ENCODE data around the gene CCDC138.

Gene CCDC138

DNA sequence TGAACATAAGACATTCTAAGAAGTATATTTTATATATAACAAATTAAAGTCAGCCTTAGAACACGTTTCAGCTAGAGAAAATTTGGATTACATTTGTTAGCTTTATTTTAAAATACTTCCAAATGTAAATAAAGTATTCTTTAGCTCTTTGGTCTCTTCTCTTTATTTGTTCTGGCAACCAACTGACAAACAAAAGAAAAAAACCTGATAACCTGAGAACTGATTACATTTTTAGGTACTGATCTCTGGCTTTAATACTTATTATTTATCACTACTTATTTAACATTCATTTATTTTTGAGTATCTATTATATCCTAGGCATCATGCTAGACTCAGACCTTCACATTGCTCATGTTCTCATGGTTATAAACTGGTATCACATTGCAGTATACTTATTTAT, 18.5 kb downstream of the CCDC138 start:
- Histone ChIP-seq H3K4me3 (ENCODE audit: low read length in 2 of 2) (no peak overlapping the region), H3K9me3 (ENCODE audit: control insufficient read depth in 2 of 2, low read length in 2 of 2) (no peaks in the 10 kb centered on the region), H3K27me3 (ENCODE audit: control insufficient read depth in 1 of 2, insufficient read depth in 2 of 2, low read length in 2 of 2) (no peaks in the 10 kb centered on the region), H3K27ac (ENCODE audit: low read length) (no peak overlapping the region), H3K4me1 (ENCODE audit: control insufficient read depth, insufficient read depth, low read length) (no peaks in the 10 kb centered on the region), H3K9ac (ENCODE audit: low read length in 2 of 2) (no peak overlapping the region), H3K36me3 (ENCODE audit: control insufficient read depth in 2 of 2, insufficient read depth in 2 of 2, low read length in 2 of 2) (peaks cover 0 to 3% of the 10 kb centered on the region in 2 donors)

DNA sequence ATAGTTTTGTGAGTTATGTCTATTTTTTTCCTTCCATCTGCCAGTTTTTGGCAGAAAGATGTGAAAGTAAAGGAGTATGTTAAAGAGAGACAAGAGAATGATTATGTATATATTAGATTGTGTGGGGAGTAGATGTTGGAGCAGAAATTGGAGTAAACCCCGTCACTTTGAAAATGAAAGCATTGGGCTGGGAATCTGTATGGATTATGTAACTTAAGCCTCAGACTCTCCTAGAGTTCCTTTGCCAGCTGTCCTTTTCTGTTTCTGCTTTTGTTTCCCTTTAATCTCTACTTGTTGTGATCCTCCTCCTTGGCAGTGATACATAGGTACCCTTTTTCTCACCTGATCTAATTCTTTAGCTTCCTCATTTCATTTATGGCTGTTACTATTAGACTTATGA, 19.2 kb downstream of the CCDC138 start:
- peaks cover 0 to 3% of the 10 kb centered on the region in 2 donors for H3K36me3 ChIP-seq (ENCODE audit: control insufficient read depth in 2 of 2, insufficient read depth in 2 of 2, low read length in 2 of 2)
- no peaks in the 10 kb centered on the region for H3K27me3 ChIP-seq (ENCODE audit: control insufficient read depth in 1 of 2, insufficient read depth in 2 of 2, low read length in 2 of 2)
- no peak overlapping the region for H3K9ac ChIP-seq (ENCODE audit: low read length in 2 of 2)
- no peak overlapping the region for H3K4me3 ChIP-seq (ENCODE audit: low read length in 2 of 2)
- no peaks in the 10 kb centered on the region for H3K4me1 ChIP-seq (ENCODE audit: control insufficient read depth, insufficient read depth, low read length)
- no peak overlapping the region for H3K27ac ChIP-seq (ENCODE audit: low read length)
- H3K9me3 ChIP-seq (ENCODE audit: control insufficient read depth in 2 of 2, low read length in 2 of 2): no peaks in the 10 kb centered on the region

GRCh38 chr2:108806371-108807113, 20.0 kb downstream of the CCDC138 start:
- H3K4me3 ChIP-seq (ENCODE audit: low read length in 2 of 2): no peak overlapping the region
- no peak overlapping the region for H3K27ac ChIP-seq (ENCODE audit: low read length)
- no peak overlapping the region for H3K9ac ChIP-seq (ENCODE audit: low read length in 2 of 2)
- no peaks in the 10 kb centered on the region for H3K27me3 ChIP-seq (ENCODE audit: control insufficient read depth in 1 of 2, insufficient read depth in 2 of 2, low read length in 2 of 2)
- no peaks in the 10 kb centered on the region for H3K4me1 ChIP-seq (ENCODE audit: control insufficient read depth, insufficient read depth, low read length)
- no peaks in the 10 kb centered on the region for H3K9me3 ChIP-seq (ENCODE audit: control insufficient read depth in 2 of 2, low read length in 2 of 2)
- H3K36me3 ChIP-seq (ENCODE audit: control insufficient read depth in 2 of 2, insufficient read depth in 2 of 2, low read length in 2 of 2): peaks cover 0 to 3% of the 10 kb centered on the region in 2 donors

DNA sequence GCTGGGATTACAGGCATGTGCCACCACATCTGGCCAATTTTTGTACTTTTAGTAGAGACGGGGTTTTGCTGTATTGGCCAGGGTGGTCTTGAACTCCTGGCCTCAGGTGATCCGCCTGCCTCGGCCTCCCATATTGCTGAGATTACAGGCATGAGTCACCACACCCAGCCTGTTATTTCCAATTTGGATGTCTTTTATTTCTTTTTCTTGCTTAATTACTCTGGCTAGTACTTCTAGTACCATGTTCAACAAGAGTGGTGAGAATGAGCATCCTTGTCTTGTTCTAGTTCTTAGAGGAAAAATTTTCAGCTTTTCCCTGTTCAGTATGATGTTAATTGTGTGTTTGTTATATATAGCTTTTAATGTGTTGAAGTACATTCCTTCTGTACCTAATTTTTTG, 23.4 kb downstream of the CCDC138 start:
- Histone ChIP-seq H3K9me3 (ENCODE audit: control insufficient read depth in 2 of 2, low read length in 2 of 2) (no peaks in the 10 kb centered on the region), H3K4me1 (ENCODE audit: control insufficient read depth, insufficient read depth, low read length) (no peaks in the 10 kb centered on the region), H3K9ac (ENCODE audit: low read length in 2 of 2) (no peak overlapping the region)

DNA sequence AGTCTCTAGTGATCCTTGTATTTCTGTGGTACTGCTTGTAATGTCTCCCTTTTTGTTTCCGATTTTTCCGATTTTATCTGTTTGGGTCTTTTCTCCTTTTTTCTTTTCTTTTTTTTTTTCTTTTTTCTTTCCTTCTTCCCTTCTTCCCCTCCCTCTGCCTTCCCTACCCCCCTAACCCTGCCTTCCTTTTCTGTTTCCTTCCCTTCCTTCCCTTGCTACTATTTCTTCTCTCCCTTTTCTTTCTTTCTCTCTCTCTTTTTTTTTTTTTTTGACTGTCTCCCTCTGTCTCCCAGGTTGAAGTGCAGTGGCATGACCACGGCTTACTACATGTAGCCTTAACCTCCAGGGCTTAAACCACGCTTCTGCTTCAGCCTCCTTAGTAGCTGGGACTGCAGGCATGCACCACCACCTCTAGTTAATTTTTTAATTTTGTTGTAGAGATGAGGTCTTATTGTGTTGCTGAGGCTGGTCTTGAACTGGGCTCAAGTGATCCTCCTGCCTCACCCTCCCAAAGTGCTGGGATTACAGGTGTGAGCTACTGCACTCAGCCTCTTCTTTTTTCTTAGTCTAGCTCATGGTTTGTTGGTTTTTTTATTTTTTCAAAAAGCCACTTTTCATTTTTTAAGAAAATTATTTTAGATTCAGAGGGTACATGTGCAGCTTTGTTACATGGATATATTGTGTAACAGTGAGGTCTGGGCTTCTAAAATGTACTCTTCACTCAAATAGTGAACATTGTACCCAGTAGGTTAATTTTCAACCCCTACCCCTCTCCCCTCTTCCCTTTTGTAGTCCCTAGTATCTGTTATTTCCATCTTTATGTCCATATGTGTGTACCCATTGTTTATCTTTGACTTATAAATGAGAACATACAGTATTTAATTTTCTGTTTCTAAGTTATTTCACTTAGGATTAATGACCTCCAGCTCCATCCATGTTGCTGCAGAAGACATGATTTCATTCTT, 24.7 kb downstream of the CCDC138 start:
- Histone ChIP-seq H3K9ac (ENCODE audit: low read length in 2 of 2) (no peak overlapping the region), H3K27ac (ENCODE audit: low read length) (no peak overlapping the region), H3K9me3 (ENCODE audit: control insufficient read depth in 2 of 2, low read length in 2 of 2) (no peaks in the 10 kb centered on the region), H3K4me1 (ENCODE audit: control insufficient read depth, insufficient read depth, low read length) (no peaks in the 10 kb centered on the region), H3K27me3 (ENCODE audit: control insufficient read depth in 1 of 2, insufficient read depth in 2 of 2, low read length in 2 of 2) (no peaks in the 10 kb centered on the region), H3K36me3 (ENCODE audit: control insufficient read depth in 2 of 2, insufficient read depth in 2 of 2, low read length in 2 of 2) (peaks cover 0 to 3% of the 10 kb centered on the region in 2 donors), H3K4me3 (ENCODE audit: low read length in 2 of 2) (no peak overlapping the region)

More for the DNA sequence above, 23.4 kb downstream of the CCDC138 start:
- no peaks in the 10 kb centered on the region for H3K27me3 ChIP-seq (ENCODE audit: control insufficient read depth in 1 of 2, insufficient read depth in 2 of 2, low read length in 2 of 2)
- H3K4me3 ChIP-seq (ENCODE audit: low read length in 2 of 2): no peak overlapping the region
- no peak overlapping the region for H3K27ac ChIP-seq (ENCODE audit: low read length)
- H3K36me3 ChIP-seq (ENCODE audit: control insufficient read depth in 2 of 2, insufficient read depth in 2 of 2, low read length in 2 of 2): peaks cover 0 to 3% of the 10 kb centered on the region in 2 donors

GRCh38 chr2:108813732-108814131, 27.2 kb downstream of the CCDC138 start:
- H3K27me3 ChIP-seq (ENCODE audit: control insufficient read depth in 1 of 2, insufficient read depth in 2 of 2, low read length in 2 of 2): no peaks in the 10 kb centered on the region

DNA sequence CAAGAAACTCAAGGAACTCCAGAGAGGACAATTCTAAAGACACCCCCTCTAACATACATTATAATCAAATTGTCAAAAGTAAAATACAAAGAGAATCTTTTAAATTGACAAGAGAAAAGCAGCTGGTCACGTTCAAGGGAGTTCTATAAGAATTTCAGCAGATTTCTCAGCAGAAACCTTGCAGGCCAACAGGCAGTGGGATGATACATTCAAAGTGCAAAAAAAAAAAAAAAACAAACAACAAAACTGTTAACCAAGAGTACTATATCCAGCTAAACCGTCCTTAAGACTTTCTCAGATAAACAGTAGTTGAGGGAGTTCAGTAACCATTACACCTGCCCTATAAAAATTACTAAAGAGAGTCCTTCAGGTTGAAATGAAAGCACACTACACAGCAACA, 33.9 kb downstream of the CCDC138 start:
- Histone ChIP-seq H3K27ac (ENCODE audit: low read length) (no peak overlapping the region), H3K4me1 (ENCODE audit: control insufficient read depth, insufficient read depth, low read length) (no peaks in the 10 kb centered on the region), H3K9me3 (ENCODE audit: control insufficient read depth in 2 of 2, low read length in 2 of 2) (peaks cover 0 to 7% of the 10 kb centered on the region in 2 donors), H3K9ac (ENCODE audit: low read length in 2 of 2) (no peak overlapping the region), H3K36me3 (ENCODE audit: control insufficient read depth in 2 of 2, insufficient read depth in 2 of 2, low read length in 2 of 2) (peaks cover 0 to 2% of the 10 kb centered on the region in 2 donors), H3K4me3 (ENCODE audit: low read length in 2 of 2) (no peak overlapping the region), H3K27me3 (ENCODE audit: control insufficient read depth in 1 of 2, insufficient read depth in 2 of 2, low read length in 2 of 2) (no peaks in the 10 kb centered on the region)

More at GRCh38 chr2:108813732-108814131, 27.2 kb downstream of the CCDC138 start:
- Histone ChIP-seq H3K36me3 (ENCODE audit: control insufficient read depth in 2 of 2, insufficient read depth in 2 of 2, low read length in 2 of 2) (peaks cover 2 to 3% of the 10 kb centered on the region in 2 donors), H3K4me1 (ENCODE audit: control insufficient read depth, insufficient read depth, low read length) (no peaks in the 10 kb centered on the region), H3K9ac (ENCODE audit: low read length in 2 of 2) (no peak overlapping the region), H3K9me3 (ENCODE audit: control insufficient read depth in 2 of 2, low read length in 2 of 2) (no peaks in the 10 kb centered on the region), H3K4me3 (ENCODE audit: low read length in 2 of 2) (no peak overlapping the region), H3K27ac (ENCODE audit: low read length) (no peak overlapping the region)

DNA sequence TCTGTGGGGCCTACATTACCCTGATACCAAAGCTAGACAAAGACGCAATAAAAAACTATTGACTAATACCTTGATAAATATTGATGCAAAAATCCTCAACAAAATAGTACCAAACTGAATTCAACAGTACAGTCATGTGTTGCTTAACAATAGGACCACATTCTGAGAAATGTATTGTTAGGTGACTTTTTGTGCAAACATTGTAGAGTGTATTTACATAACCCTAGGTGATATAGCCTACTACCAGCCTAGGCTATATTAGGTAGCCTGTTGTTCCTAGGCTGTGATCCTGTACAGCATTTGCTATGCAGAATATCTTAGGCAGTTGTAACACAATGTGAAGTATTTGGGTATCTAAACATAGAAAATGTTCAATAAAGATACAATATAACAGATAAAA, 36.7 kb downstream of the CCDC138 start:
- no peaks in the 10 kb centered on the region for H3K27me3 ChIP-seq (ENCODE audit: control insufficient read depth in 1 of 2, insufficient read depth in 2 of 2, low read length in 2 of 2)
- H3K9ac ChIP-seq (ENCODE audit: low read length in 2 of 2): no peak overlapping the region
- no peaks in the 10 kb centered on the region for H3K36me3 ChIP-seq (ENCODE audit: control insufficient read depth in 2 of 2, insufficient read depth in 2 of 2, low read length in 2 of 2)
- H3K9me3 ChIP-seq (ENCODE audit: control insufficient read depth in 2 of 2, low read length in 2 of 2): peaks cover 0 to 7% of the 10 kb centered on the region in 2 donors
- H3K4me3 ChIP-seq (ENCODE audit: low read length in 2 of 2): no peak overlapping the region
- no peaks in the 10 kb centered on the region for H3K4me1 ChIP-seq (ENCODE audit: control insufficient read depth, insufficient read depth, low read length)
- no peak overlapping the region for H3K27ac ChIP-seq (ENCODE audit: low read length)

- no peak overlapping the region for H3K9ac ChIP-seq (ENCODE audit: low read length in 2 of 2)
These were observed 37.9 kb downstream of the CCDC138 start for GRCh38 chr2:108824316-108825070.

DNA sequence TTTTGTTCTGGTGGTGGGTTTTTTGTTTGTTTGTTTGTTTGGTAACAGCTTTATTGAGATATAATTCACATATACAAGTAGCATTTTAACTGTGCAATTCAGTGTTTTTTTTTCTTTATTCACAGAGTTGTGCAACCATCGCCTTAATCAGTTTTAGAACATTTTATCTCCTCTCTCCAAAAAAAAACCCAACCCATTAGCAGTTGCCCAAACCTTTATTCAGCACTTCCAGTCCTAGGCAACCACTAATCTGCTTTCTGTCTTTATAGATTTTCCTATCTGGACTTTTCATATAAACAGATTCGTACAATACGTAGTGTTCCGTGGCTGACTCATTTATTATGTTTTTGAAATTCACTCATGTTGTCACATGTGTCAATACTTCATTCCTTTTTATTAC, 38.7 kb downstream of the CCDC138 start:
- Histone ChIP-seq H3K27ac (ENCODE audit: low read length) (no peak overlapping the region), H3K36me3 (ENCODE audit: control insufficient read depth in 2 of 2, insufficient read depth in 2 of 2, low read length in 2 of 2) (no peaks in the 10 kb centered on the region), H3K4me1 (ENCODE audit: control insufficient read depth, insufficient read depth, low read length) (no peaks in the 10 kb centered on the region), H3K9ac (ENCODE audit: low read length in 2 of 2) (no peak overlapping the region), H3K9me3 (ENCODE audit: control insufficient read depth in 2 of 2, low read length in 2 of 2) (peaks cover 0 to 3% of the 10 kb centered on the region in 2 donors), H3K27me3 (ENCODE audit: control insufficient read depth in 1 of 2, insufficient read depth in 2 of 2, low read length in 2 of 2) (no peaks in the 10 kb centered on the region), H3K4me3 (ENCODE audit: low read length in 2 of 2) (no peak overlapping the region)

More at GRCh38 chr2:108824316-108825070, 37.9 kb downstream of the CCDC138 start:
- Histone ChIP-seq H3K27ac (ENCODE audit: low read length) (no peak overlapping the region), H3K27me3 (ENCODE audit: control insufficient read depth in 1 of 2, insufficient read depth in 2 of 2, low read length in 2 of 2) (no peaks in the 10 kb centered on the region), H3K36me3 (ENCODE audit: control insufficient read depth in 2 of 2, insufficient read depth in 2 of 2, low read length in 2 of 2) (no peaks in the 10 kb centered on the region), H3K4me3 (ENCODE audit: low read length in 2 of 2) (no peak overlapping the region), H3K9me3 (ENCODE audit: control insufficient read depth in 2 of 2, low read length in 2 of 2) (peaks cover 0 to 7% of the 10 kb centered on the region in 2 donors), H3K4me1 (ENCODE audit: control insufficient read depth, insufficient read depth, low read length) (no peaks in the 10 kb centered on the region)

Data from stomach smooth muscle (tissue), 2 donors.